Prostate gland (tissue), 2 donors: ENCODE measurements around the gene LSS.

Experiments
- POLR2AphosphoS5 ChIP-seq: sonication (generic); formaldehyde crosslinking; IDR thresholded peaks from one replicate; pipeline ENCODE4 v1.6.1; 2017; ENCODE audit warnings: antibody characterized with exemption
- TF ChIP-seq, protein P1 (sequence below), 4 experiments: fragments of 200-600 bp in 2 of 4; fragments of 450-650 bp in 2 of 4; sonication (generic) in 2 of 4; IDR thresholded peaks; 1 replicate in 3 of 4; 2 replicates in 1 of 4; pipeline ENCODE4 v1.5.1; 2016 to 2019; ENCODE audit warnings: antibody characterized with exemption in 4 of 4, mild to moderate bottlenecking in 2 of 4, moderate library complexity in 2 of 4

DNA sequence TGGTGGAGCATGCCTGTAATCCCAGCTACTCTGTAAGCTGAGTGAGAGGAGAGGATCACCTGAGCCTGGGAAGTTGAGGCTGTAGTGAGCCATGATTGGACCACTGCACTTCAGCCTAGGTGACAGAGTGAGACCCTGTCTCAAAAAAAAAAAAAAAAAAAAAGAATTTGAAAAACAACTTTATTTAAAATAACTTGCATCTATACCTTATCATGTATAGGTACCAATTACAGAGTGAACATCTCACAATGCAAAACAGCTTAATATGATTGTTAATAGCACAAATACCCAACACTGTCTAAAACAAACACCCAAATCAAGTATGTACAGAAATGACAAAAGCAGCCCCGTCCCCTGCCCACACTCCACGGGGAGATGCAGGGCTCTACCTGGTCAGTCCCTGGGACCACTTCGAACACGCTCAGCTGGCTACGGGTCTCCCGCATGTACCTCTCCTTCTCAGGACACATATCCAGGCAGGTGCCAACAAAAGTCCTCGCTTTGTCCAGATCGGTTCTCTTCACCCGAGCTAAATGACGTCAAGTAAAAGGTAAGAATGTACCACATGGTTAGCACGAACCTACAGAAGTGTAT lies 46.3 kb upstream of the LSS start:
- TF ChIP-seq, protein P1, sequence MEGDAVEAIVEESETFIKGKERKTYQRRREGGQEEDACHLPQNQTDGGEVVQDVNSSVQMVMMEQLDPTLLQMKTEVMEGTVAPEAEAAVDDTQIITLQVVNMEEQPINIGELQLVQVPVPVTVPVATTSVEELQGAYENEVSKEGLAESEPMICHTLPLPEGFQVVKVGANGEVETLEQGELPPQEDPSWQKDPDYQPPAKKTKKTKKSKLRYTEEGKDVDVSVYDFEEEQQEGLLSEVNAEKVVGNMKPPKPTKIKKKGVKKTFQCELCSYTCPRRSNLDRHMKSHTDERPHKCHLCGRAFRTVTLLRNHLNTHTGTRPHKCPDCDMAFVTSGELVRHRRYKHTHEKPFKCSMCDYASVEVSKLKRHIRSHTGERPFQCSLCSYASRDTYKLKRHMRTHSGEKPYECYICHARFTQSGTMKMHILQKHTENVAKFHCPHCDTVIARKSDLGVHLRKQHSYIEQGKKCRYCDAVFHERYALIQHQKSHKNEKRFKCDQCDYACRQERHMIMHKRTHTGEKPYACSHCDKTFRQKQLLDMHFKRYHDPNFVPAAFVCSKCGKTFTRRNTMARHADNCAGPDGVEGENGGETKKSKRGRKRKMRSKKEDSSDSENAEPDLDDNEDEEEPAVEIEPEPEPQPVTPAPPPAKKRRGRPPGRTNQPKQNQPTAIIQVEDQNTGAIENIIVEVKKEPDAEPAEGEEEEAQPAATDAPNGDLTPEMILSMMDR (IDR thresholded peaks at IDR 0.05): no peak
- no peak for TF ChIP-seq POLR2AphosphoS5
